ENCODE results near the gene MED13L. TPM values are rescaled to one million over a fixed set of nuclear protein-coding genes. Genes with fewer than 3 reads are reported as not detected.

The MED13L gene
- total and polyA plus RNA-seq, 2 of the 4 experiments (the other 2 are of a cell fraction) = 17.9 to 49.1 TPM

DNA sequence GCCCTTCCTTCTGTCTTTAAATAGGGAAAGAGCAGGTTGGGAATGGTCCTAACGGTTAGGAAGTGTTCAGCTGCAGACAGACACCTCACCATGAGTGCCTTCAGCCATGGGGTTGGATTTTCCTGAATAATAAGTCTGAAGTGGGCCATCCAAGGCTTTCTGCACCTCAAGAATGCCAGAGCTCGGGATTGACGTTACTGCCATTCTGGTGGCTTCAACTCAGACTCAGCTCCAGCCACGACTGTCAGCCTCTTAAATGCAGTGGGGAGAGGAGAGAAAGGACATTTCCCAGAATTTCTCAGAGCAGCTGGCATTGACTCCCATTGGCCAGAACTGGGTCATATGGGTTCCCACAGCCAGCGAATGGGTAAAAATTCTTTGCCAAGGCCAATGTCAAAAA, 363.4 kb downstream of the MED13L start:
- POLR2A ChIA-PET (ENCODE audit: unreplicated experiment) = no interaction called here
- in situ Hi-C loops (cut with MboI; ENCODE audit: low sequenced_read_pairs) = loop anchor here (10.0 kb wide), 1 partner anchor 1929 kb away; no protein-coding TSS in a partner anchor
- intact Hi-C loops (cut with micrococcal nuclease) = no loop called here

More for the DNA sequence above, 363.4 kb downstream of the MED13L start:
- H3K9ac ChIP-seq (ENCODE audit: low read depth, low read length) = no peak overlapping the region
- H3K23ac ChIP-seq (ENCODE audit: low read depth, low read length) = no peak overlapping the region
- H3K4ac ChIP-seq (ENCODE audit: low read depth, low read length) = no peak overlapping the region
- no peak for ATAC-seq (ENCODE audit: low read depth)
- no CpG with 5 or more reads among the region's 5 CpGs for WGBS, 2 experiments (ENCODE audit: extremely low coverage in 2 of 2, insufficient read length in 1 of 2)
- H4K20me1 ChIP-seq (ENCODE audit: insufficient read depth, low read length) = no peaks in the 10 kb centered on the region
- no peak overlapping the region for H2BK120ac ChIP-seq (ENCODE audit: low read depth, low read length)
- H4K5ac ChIP-seq (ENCODE audit: low read depth, low read length) = no peak overlapping the region
- no peak overlapping the region for H4K91ac ChIP-seq (ENCODE audit: insufficient read depth, low read depth, low read length)
- TF ChIP-seq, protein P1, sequence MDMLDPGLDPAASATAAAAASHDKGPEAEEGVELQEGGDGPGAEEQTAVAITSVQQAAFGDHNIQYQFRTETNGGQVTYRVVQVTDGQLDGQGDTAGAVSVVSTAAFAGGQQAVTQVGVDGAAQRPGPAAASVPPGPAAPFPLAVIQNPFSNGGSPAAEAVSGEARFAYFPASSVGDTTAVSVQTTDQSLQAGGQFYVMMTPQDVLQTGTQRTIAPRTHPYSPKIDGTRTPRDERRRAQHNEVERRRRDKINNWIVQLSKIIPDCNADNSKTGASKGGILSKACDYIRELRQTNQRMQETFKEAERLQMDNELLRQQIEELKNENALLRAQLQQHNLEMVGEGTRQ (IDR thresholded peaks at IDR 0.05; ENCODE audit: low read depth, low read length) = no peak
- TF ChIP-seq POLR2A (IDR thresholded peaks at IDR 0.05; ENCODE audit: low read depth, low read length) = no peak
- no peak for TF ChIP-seq BHLHE40 (IDR thresholded peaks at IDR 0.05; ENCODE audit: low read depth, low read length)
- TF ChIP-seq NFE2L2 (IDR thresholded peaks at IDR 0.05; ENCODE audit: low read depth, low read length) = no peak
- no peak overlapping the region for H3K56ac ChIP-seq (ENCODE audit: extremely low read depth, insufficient read depth, low read length)
- dilution Hi-C loops (cut with HindIII; ENCODE audit: low sequenced_read_pairs, unreplicated experiment) = no loop called here
- CTCF ChIA-PET = no interaction called here
- H4K8ac ChIP-seq (ENCODE audit: low read depth in 2 of 2, low read length in 2 of 2) = no peak overlapping the region
- no peak overlapping the region for H2AK9ac ChIP-seq (replicated peaks; ENCODE audit: low read depth, low read length, poor library complexity)
- no peak for DNase-seq
- no peak overlapping the region for H3K4me2 ChIP-seq (ENCODE audit: low read depth, low read length)
- H3K27me3 ChIP-seq (ENCODE audit: control insufficient read depth, insufficient read depth, low read length) = peaks cover 30% of the 10 kb centered on the region
- no peaks in the 10 kb centered on the region for H3K36me3 ChIP-seq (ENCODE audit: control insufficient read depth, insufficient read depth, low read length)
- H3K4me1 ChIP-seq (ENCODE audit: control insufficient read depth, insufficient read depth, low read length) = no peaks in the 10 kb centered on the region
- no peak overlapping the region for H2AK5ac ChIP-seq (ENCODE audit: low read depth, low read length)
- H3K14ac ChIP-seq (replicated peaks; ENCODE audit: low read depth, low read length) = no peak overlapping the region
- H2AFZ ChIP-seq (replicated peaks; ENCODE audit: low read length, poor library complexity) = no peak overlapping the region
- no peak overlapping the region for H3K4me3 ChIP-seq (ENCODE audit: insufficient read depth, low read depth, low read length)
- no peaks in the 10 kb centered on the region for H3K79me1 ChIP-seq (ENCODE audit: low read depth in 1 of 2, low read length in 2 of 2)
- H3K27ac ChIP-seq (ENCODE audit: insufficient read depth, low read length) = no peak overlapping the region
- H3K9me1 ChIP-seq (ENCODE audit: insufficient read depth, low read length) = no peaks in the 10 kb centered on the region
- H3K18ac ChIP-seq (ENCODE audit: low read depth, low read length) = no peak overlapping the region
- H2BK15ac ChIP-seq (ENCODE audit: low read depth, low read length) = no peak overlapping the region
- H2BK20ac ChIP-seq (ENCODE audit: low read depth, low read length) = no peak overlapping the region
- no peak overlapping the region for H2BK5ac ChIP-seq (ENCODE audit: low read depth, low read length, poor library complexity, severe bottlenecking)
- no TSS peak for BruUV-seq (replicated peaks)
- H3K9me3 ChIP-seq (ENCODE audit: control insufficient read depth, insufficient read depth, low read length) = 0 out of 2 replicates have a peak, but pooled peaks cover 1% of the 10 kb centered on the region
